HepG2 (cell line): ENCODE data around the gene PHF21B. TPM values are rescaled to one million over a fixed set of nuclear protein-coding genes. Genes with fewer than 3 reads are reported as not detected.

Experiments used
- ATAC-seq: fragments of 200-7000 bp; cut with Tn5 transposase; 3 replicates; pipeline ENCODE4 v1.9.1; 2020; ENCODE audit warnings: mild to moderate bottlenecking, moderate library complexity
- BruUV-seq: library from RNA; stranded (reverse); fragments of 400-500 nt; replicated peaks from 2 replicates; lab custom pipeline; 2021; lab: Mats Ljungman, UMichigan
- CTCF ChIA-PET: fragments of 300-600 bp; formaldehyde crosslinking; extraction: SDS; loops from one replicate; lab custom pipeline; 2021; ENCODE audit warnings: low total read pairs, inconsistent platforms, low intra/inter-chr PET ratio; lab: Yijun Ruan, JAX
- POLR2A ChIA-PET: fragments of 350-600 bp; sonication (Branson Sonifier 250); formaldehyde crosslinking; loops from one replicate; lab custom pipeline; 2020; ENCODE audit warnings: antibody characterized with exemption, inconsistent platforms; lab: Yijun Ruan, JAX
- DNase-seq: peaks from one replicate; pipeline ENCODE4 v3.0.0-alpha.2; 2015; ENCODE audit warnings: low spot score
- FAIRE-seq: peaks from 3 replicates; lab custom pipeline; 2011; peaks lifted over from hg19 to GRCh38; lab: Jason Lieb, UNC
- H2AFZ ChIP-seq: one replicate; pipeline ENCODE4 v1.6.1; 2011; ENCODE audit warnings: low read length, inconsistent platforms
- H3K27ac ChIP-seq: fragments of 300-600 bp; 3 replicates; pipeline ENCODE4 v1.8.0; 2011; ENCODE audit warnings: mixed run types, mild to moderate bottlenecking, mixed read lengths, low read length, inconsistent platforms; ENCODE audit not compliant: insufficient read depth; ENCODE audit errors: extremely low read length
- H3K27me3 ChIP-seq, 2 experiments: fragments of 200-600 bp in 1 of 2; 2 replicates in 1 of 2; 3 replicates in 1 of 2; pipeline versions ENCODE4 v1.6.0 to v1.8.0; 2011; ENCODE audit warnings: low read length in 2 of 2, mild to moderate bottlenecking in 2 of 2, moderate library complexity in 2 of 2, inconsistent platforms in 1 of 2; ENCODE audit not compliant: insufficient read depth in 2 of 2, control insufficient read depth in 1 of 2
- H3K36me3 ChIP-seq, 2 experiments: fragments of 200-600 bp in 1 of 2; replicated peaks in 1 of 2; 2 replicates in 1 of 2; 3 replicates in 1 of 2; pipeline versions ENCODE4 v1.5.1 to v1.8.0; 2011; ENCODE audit warnings: low read length in 2 of 2, inconsistent platforms in 1 of 2; ENCODE audit not compliant: insufficient read depth in 2 of 2, control insufficient read depth in 1 of 2
- H3K4me1 ChIP-seq: 2 replicates; pipeline ENCODE4 v1.5.1; 2012; ENCODE audit warnings: low read length, inconsistent platforms; ENCODE audit not compliant: insufficient read depth
- H3K4me2 ChIP-seq: 2 replicates; pipeline ENCODE4 v1.6.0; 2011; ENCODE audit warnings: low read depth, low read length, inconsistent platforms
- H3K4me3 ChIP-seq, 3 experiments: fragments of 200-600 bp in 1 of 3; sonication (generic), shearing (Covaris generic) in 1 of 3; replicated peaks in 1 of 3; 2 replicates each; pipeline ENCODE4 v1.5.1; 2011 to 2016; ENCODE audit warnings: low read length in 3 of 3, inconsistent platforms in 2 of 3, low read depth in 2 of 3, mild to moderate bottlenecking in 2 of 3, control low read depth in 1 of 3, mixed read lengths in 1 of 3; ENCODE audit not compliant: insufficient read depth in 1 of 3
- H3K79me2 ChIP-seq: one replicate; pipeline ENCODE4 v1.6.1; 2011; ENCODE audit warnings: low read length, inconsistent platforms; ENCODE audit not compliant: insufficient read depth
- H3K9ac ChIP-seq: 2 replicates; pipeline ENCODE4 v1.6.0; 2011; ENCODE audit warnings: mild to moderate bottlenecking, low read depth, low read length, inconsistent platforms; ENCODE audit not compliant: insufficient read depth
- H3K9me3 ChIP-seq: 2 replicates; pipeline ENCODE4 v1.5.1; 2012; ENCODE audit warnings: mild to moderate bottlenecking, low read length
- H4K20me1 ChIP-seq: 2 replicates; pipeline ENCODE4 v1.6.0; 2011; ENCODE audit warnings: inconsistent platforms, mild to moderate bottlenecking, low read length, moderate library complexity; ENCODE audit not compliant: insufficient read depth
- MYC ChIP-seq: sonication (generic); formaldehyde crosslinking; IDR thresholded peaks from 2 replicates; pipeline ENCODE4 v1.9.0; 2021; ENCODE audit warnings: missing genetic modification reagents, borderline replicate concordance
- REL ChIP-seq: sonication (generic); formaldehyde crosslinking; conservative IDR thresholded peaks from 2 replicates; pipeline ENCODE4 v1.8.0; 2022; ENCODE audit warnings: mild to moderate bottlenecking, missing genetic modification reagents, moderate library complexity
- ZNF10 ChIP-seq: sonication (generic); formaldehyde crosslinking; IDR thresholded peaks from 2 replicates; pipeline ENCODE4 v1.4.0; 2020; ENCODE audit warnings: mild to moderate bottlenecking, low read depth, missing genetic modification reagents, borderline replicate concordance
- ZNF598 ChIP-seq: sonication (generic); formaldehyde crosslinking; IDR thresholded peaks from 2 replicates; pipeline ENCODE4 v1.5.1; 2020; ENCODE audit warnings: mild to moderate bottlenecking, missing genetic modification reagents, borderline replicate concordance
- ZSCAN30 ChIP-seq: sonication (generic); formaldehyde crosslinking; IDR thresholded peaks from 2 replicates; pipeline ENCODE4 v1.5.0; 2020; ENCODE audit warnings: mild to moderate bottlenecking, missing genetic modification reagents
- WGBS: methylation state at CpG from one replicate; pipeline ENCODE4 v1.1.6; 2017; ENCODE audit warnings: low lambda C conversion rate; 5-methylcytosine and 5-hydroxymethylcytosine counted together
- in situ Hi-C: cut with HindIII; loops from 2 replicates; pipeline ENCODE4 v1.10.0; 2017; ENCODE audit warnings: low pct_unique_long_range_greater_than_20kb; ENCODE audit not compliant: extremely low pct_ligation_motif_present
- intact Hi-C: fragments of 100-400 bp; cut with micrococcal nuclease; formaldehyde crosslinking; loops from one replicate; pipeline ENCODE4 v1.10.0; 2022; ENCODE audit not compliant: unreplicated experiment
- polyA plus RNA-seq, 8 experiments: library from polyadenylated mRNA; depleted of rRNA in 3 of 8; stranded (reverse) in 7 of 8; unstranded in 1 of 8; fragments of >200 nt; fragmentation: Illumina TruSeq in 4 of 8; extraction: Trizol in 4 of 8; gene quantifications; 2 replicates each; pipeline versions ENCODE4 v1.2.1 to v1.2.3, GENCODE V29; 2011 to 2016; ENCODE audit warnings: low read depth in 4 of 8, missing spikeins in 1 of 8, mixed read lengths in 1 of 8; ENCODE audit not compliant: insufficient read depth in 1 of 8
- total RNA-seq, 5 experiments: library from RNA; depleted of rRNA; stranded (reverse); fragments of >200 nt; fragmentation: Illumina TruSeq; extraction: Trizol; gene quantifications; 2 replicates each; pipeline ENCODE4 v1.2.3, GENCODE V29; 2016; ENCODE audit warnings: low read depth in 1 of 5
- TF ChIP-seq, protein P1 (sequence below): sonication (generic); formaldehyde crosslinking; IDR thresholded peaks from 2 replicates; pipeline ENCODE4 v1.8.1; 2023; ENCODE audit warnings: mild to moderate bottlenecking, moderate library complexity, missing genetic modification reagents
- TF ChIP-seq, protein P2 (sequence below): sonication (generic); formaldehyde crosslinking; IDR thresholded peaks from 2 replicates; pipeline ENCODE4 v1.8.0; 2022; ENCODE audit warnings: mild to moderate bottlenecking, missing genetic modification reagents, moderate library complexity

Gene PHF21B
- total and polyA plus RNA-seq, 2 of the 13 experiments (the other 11 are each of a cell fraction or from before 2014, with no cell fraction given) = not detected

DNA sequence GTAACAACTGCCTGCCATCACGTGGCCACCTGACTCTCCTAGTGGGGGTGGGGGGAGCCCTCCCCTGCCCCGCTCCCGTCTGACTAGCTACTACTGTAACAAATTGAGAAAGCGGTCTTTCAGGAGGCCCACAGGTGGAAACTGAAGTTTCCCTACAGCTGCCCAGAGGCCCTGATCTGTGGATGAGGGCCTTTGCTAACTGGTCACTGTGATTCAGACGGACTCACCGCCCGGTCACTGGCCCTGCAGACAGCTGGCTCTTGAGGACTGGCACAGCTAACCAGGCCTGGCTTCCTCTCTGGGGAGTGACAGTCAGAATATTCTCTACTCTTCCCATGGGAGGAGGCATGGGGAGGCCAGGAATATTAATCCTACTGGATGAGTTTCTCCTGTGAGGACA, 140.6 kb downstream of the PHF21B start:
- H3K4me2 ChIP-seq = no peak overlapping the region
- H3K9ac ChIP-seq = no peak overlapping the region
- H3K4me3 ChIP-seq = no peak overlapping the region
- DNase-seq (no peak), ATAC-seq (no peak), FAIRE-seq (no peak)
- 90% methylated on average over 3 of the region's 7 CpGs for WGBS
- no peak overlapping the region for H3K27ac ChIP-seq
- H3K4me1 ChIP-seq = no peaks in the 10 kb centered on the region
- intact Hi-C loops = no loop called here
- no peak overlapping the region for H2AFZ ChIP-seq
- no TSS peak for BruUV-seq
- POLR2A ChIA-PET = no interaction called here
- TF ChIP-seq REL = no peak
- TF ChIP-seq, protein P1, sequence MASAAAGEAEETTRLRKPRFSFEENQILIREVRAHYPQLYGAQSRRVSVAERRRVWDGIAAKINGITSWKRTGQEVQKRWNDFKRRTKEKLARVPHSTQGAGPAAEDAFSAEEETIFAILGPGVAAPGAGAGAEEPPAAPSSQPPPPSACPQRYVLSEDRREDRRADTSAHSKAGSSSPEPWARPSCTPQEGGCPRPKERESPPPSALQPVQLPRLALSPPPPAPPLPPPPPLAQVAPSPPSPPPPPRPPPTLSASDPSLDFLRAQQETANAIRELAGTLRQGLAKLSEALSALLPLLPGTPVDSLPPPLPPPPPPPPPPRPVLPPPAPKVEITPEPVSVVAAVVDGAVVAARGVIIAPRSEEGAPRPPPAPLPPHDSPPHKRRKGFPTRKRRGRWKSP (CRISPR knock-in tag) = no peak
- TF ChIP-seq ZSCAN30 (CRISPR knock-in tag) = no peak
- TF ChIP-seq ZNF598 (CRISPR knock-in tag) = no peak
- CTCF ChIA-PET = no interaction called here
- H3K9me3 ChIP-seq = peaks cover 12% of the 10 kb centered on the region; the same call in 1 of the 2 replicates
- no peaks in the 10 kb centered on the region for H3K79me2 ChIP-seq
- 0 out of 5 replicates have a peak, but pooled peaks cover 0 to 3% of the 10 kb centered on the region in 2 experiments for H3K27me3 ChIP-seq
- in situ Hi-C loops = no loop called here
- H4K20me1 ChIP-seq = no peaks in the 10 kb centered on the region
- H3K36me3 ChIP-seq = no peaks in the 10 kb centered on the region

DNA sequence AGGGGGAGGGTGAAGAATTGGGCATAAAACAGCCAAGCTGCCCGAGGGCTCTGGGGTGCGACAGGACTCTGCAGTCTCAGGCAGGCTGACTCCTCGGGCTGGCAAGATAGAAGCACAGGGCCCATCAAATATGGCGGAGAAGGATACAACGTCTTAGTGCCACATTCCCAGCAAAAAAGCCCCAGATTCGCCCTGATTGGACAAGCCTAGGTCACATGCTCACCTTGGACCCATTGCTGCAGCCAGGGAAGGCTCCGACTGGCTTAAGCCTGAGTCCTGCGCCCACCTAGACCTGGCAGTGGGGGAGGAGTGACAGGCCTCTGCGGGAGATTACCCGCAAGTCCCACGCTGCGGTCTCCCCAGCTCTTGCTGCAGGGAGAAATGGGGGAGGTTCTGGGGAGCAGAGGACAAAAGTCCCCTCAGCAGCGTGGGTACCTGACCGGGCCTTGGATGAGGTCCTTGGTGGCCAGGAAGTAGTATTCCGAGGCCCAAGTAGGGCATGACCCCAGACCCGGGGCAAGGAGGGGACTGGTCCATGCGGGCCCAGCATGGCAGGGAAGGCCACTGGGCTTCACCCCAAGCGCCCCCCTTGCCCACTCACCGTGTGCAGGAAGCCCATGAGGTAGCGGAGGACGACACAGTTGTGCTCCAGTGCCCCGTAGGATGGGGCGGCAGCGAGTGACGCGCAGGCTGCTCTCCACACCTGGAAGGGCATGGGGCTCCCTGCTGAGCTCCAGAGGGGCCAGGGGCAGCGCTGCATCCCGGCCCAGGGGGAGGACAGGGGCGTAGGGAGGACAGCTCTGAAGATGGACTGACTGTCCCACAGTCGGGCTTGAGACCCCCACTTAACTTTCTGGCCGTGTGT, 144.4 kb downstream of the PHF21B start:
- TF ChIP-seq, protein P2, sequence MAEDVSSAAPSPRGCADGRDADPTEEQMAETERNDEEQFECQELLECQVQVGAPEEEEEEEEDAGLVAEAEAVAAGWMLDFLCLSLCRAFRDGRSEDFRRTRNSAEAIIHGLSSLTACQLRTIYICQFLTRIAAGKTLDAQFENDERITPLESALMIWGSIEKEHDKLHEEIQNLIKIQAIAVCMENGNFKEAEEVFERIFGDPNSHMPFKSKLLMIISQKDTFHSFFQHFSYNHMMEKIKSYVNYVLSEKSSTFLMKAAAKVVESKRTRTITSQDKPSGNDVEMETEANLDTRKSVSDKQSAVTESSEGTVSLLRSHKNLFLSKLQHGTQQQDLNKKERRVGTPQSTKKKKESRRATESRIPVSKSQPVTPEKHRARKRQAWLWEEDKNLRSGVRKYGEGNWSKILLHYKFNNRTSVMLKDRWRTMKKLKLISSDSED (CRISPR knock-in tag) = no peak
- TF ChIP-seq MYC (CRISPR knock-in tag) (no peak), ZNF10 (no peak)
- H4K20me1 ChIP-seq = no peaks in the 10 kb centered on the region
- no peak overlapping the region for H3K4me2 ChIP-seq
- H3K9ac ChIP-seq = no peak overlapping the region
- no peak for ATAC-seq
- H3K4me3 ChIP-seq = no peak overlapping the region
- no peaks in the 10 kb centered on the region for H3K79me2 ChIP-seq
- no TSS peak for BruUV-seq
- no peaks in the 10 kb centered on the region for H3K4me1 ChIP-seq
- no peaks in the 10 kb centered on the region for H3K36me3 ChIP-seq
- DNase-seq = no peak
- H3K9me3 ChIP-seq = no peaks in the 10 kb centered on the region
- in situ Hi-C loops = no loop called here
- intact Hi-C loops = no loop called here
- H3K27ac ChIP-seq = no peak overlapping the region
- no peak for FAIRE-seq
- no peak overlapping the region for H2AFZ ChIP-seq
- 55% methylated on average over 16 of the region's 31 CpGs for WGBS
- ChIA-PET POLR2A (no interaction called here), CTCF (no interaction called here)
- H3K27me3 ChIP-seq = peaks cover 0 to 9% of the 10 kb centered on the region in 2 experiments; a peak in 1 of 5 replicates
